ENCODE data around the gene TSPAN11.

DNA sequence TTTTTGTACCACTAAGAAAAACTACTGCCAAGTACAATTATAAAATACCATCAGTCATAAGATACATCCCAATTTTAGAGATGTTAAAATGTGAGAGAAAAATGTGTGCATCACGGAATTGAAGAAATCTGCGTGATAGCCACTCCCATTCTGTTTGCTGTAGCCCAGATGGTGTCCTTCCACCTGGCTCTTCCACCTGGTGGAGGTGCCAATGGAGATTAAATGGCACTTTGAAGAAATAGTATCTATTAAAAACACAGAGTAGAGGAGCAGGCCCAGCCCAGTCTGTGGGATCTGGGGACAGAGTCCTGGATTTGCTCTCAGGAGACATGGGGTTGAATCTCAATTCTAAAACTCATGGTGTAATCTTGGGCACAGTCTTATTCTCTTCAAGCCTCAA is 35.5 kb downstream of the TSPAN11 start:
- TF ChIP-seq, protein P1, sequence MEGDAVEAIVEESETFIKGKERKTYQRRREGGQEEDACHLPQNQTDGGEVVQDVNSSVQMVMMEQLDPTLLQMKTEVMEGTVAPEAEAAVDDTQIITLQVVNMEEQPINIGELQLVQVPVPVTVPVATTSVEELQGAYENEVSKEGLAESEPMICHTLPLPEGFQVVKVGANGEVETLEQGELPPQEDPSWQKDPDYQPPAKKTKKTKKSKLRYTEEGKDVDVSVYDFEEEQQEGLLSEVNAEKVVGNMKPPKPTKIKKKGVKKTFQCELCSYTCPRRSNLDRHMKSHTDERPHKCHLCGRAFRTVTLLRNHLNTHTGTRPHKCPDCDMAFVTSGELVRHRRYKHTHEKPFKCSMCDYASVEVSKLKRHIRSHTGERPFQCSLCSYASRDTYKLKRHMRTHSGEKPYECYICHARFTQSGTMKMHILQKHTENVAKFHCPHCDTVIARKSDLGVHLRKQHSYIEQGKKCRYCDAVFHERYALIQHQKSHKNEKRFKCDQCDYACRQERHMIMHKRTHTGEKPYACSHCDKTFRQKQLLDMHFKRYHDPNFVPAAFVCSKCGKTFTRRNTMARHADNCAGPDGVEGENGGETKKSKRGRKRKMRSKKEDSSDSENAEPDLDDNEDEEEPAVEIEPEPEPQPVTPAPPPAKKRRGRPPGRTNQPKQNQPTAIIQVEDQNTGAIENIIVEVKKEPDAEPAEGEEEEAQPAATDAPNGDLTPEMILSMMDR (IDR thresholded peaks at IDR 0.05) = no peak
- TF ChIP-seq POLR2A (IDR thresholded peaks at IDR 0.05) (no peak), POLR2AphosphoS5 (IDR thresholded peaks at IDR 0.05) (no peak)

All from suprapubic skin (tissue), 4 donors.